NCI-H446 (cell line): Measurements from ENCODE around the gene BZW2.

Source experiments
- DNase-seq, 2 experiments: peaks; one replicate each; lab custom pipeline; 2025; lab: John Stamatoyannopoulos, UW

BZW2 gene

DNA sequence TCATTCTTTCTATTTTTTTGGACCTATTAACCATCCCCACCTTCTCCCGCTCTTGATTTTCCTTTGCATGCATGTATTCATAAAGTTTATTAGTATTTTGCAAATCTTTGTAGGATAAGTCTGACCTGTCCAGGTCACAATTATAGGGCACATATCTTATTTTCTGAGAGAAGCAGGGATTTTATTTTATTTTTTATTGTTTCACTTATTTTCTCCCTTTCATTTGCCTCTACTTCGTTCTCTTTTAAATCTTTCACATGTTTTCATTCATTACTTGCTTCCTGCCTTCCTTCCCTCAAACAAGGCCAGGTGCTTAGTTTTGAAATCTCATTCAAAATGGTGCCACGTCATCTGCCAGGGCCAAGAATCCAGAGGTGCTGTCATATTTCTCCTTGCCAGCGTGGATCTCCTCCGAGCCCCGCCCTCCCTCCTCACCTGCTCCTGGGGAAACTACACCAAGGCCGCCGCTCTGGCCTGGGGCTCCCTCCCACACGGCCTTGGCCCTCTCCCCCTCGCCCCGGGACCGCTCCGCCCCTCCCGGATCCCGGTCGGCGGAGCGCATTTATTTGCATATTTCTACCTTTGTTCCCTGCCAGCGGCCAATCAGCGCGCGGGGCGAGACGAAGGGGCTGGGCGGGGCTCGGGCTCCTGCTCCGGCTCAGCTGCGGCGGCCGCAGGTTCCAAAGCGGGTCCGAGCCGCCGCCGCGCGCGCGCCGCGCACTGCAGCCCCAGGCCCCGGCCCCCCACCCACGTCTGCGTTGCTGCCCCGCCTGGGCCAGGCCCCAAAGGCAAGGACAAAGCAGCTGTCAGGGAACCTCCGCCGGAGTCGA lies 107.3 kb downstream of the BZW2 start, which contains the start of gene TSPAN13:
TSPAN13 (plus strand) TSS at position 654 of the 830 bp plus-strand sequence. CDS start 213 bp downstream, outside the sequence.
- peak; percentile 60 to 91 for DNase-seq

DNA sequence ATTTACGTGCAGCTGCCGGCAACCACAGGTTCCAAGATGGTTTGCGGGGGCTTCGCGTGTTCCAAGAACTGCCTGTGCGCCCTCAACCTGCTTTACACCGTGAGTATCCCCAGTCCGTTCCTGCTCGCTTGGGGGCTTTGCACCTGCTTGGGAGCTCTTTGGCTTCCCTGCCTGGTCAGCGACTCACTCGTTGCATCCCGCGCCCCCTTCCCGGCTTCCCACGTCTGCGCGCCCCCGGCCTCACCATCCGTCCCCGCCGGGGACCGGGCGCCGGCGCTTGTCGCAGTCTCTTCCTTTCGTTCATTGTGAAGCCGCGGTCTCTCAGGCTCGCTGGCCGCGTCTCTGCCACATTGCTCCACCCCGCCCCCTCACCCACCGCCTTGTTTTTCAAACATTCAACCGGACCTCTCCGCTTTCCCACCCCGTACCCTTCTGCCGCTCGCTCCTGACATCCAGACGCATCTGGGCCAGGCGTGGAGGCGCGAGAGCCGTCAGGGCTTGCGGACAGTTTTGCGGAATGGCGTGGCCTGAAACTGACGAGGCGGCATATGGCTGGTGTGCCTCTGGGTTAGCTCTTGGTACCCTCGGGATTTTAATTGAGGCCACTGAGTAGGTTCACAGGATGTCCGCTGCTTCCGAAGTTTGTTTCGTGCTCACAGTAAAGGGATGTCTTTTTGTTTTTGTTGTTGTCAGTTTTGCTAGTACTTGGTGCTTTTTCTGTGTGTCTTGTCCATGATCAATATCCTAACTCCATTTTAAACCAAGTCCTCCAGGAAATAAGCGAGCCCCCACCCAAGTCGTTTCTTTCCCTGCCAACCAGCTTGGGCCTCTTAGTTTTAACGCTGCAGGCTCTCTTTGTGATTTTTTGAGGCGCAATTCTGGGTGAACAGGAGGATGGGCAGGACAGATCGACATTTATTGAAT lies 108.2 kb downstream of the BZW2 start:
- DNase-seq, result peak; percentile 24 to 52

DNA sequence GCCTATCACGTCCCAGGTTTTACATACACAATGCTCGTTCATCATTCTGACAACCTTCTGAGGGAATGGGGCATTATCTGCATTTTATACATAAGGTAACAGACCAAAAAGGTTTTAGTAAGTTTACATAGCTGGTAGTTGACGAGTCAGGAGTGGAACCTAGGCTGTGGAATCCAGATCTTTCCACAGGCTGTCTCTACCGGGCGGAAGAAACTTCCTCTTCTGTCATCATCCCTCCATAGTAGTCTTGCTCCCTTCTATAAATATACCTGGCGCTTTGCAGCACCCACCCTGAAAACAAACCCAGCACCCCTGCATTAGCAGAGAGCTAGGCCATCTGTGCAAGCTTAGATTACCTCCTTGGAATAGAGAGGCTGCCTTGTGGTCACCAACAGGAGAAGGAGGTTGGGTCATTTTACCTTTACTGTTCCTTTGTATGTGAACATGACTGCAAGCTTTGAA lies 108.9 kb downstream of the BZW2 start:
- DNase-seq, result no peak

DNA sequence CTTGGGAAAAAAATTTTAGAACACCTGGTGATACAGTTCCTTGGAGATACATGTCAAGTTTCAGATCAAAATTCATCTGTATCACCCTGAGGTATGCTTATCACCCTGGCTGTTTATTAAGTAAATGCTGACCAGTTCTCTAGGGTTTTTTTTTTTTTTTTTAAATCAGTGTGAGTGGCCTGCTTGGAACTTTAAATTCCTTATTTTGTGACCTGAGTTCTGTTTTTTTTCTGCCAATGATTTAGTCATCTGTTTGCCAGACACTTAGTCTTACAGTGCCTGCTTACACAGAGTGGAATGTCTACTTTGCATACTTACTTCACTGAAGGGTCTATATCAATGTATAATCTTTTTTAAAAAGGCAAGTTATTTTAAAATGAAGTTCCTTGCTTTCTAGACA lies 109.4 kb downstream of the BZW2 start:
- no peak for DNase-seq
